Parathyroid adenoma (tissue), 2 donors: ENCODE measurements around the gene DBNDD1.

Experiments used
- H2AFZ ChIP-seq: fragments of 300-600 bp; sonication (generic); one replicate; pipeline ENCODE4 v1.7.0; 2017; ENCODE audit warnings: antibody characterized with exemption, mild to moderate bottlenecking
- H3K27ac ChIP-seq: fragments of 300-600 bp; sonication (generic); one replicate; pipeline ENCODE4 v1.7.0; 2017
- H3K27me3 ChIP-seq: fragments of 300-600 bp; sonication (generic); one replicate; pipeline ENCODE4 v1.7.0; 2017; ENCODE audit warnings: low read length; ENCODE audit not compliant: control insufficient read depth, insufficient read depth
- H3K36me3 ChIP-seq: fragments of 300-600 bp; sonication (generic); one replicate; pipeline ENCODE4 v1.7.0; 2017; ENCODE audit warnings: low read length; ENCODE audit not compliant: control insufficient read depth, insufficient read depth
- H3K4me1 ChIP-seq: fragments of 300-600 bp; sonication (generic); one replicate; pipeline ENCODE4 v1.7.0; 2017; ENCODE audit warnings: control low read depth
- H3K4me2 ChIP-seq: fragments of 300-600 bp; sonication (generic); one replicate; pipeline ENCODE4 v1.7.0; 2017; ENCODE audit warnings: low read length
- H3K4me3 ChIP-seq: fragments of 300-600 bp; sonication (generic); one replicate; pipeline ENCODE4 v1.7.0; 2017; ENCODE audit warnings: low read depth, low read length
- H3K79me2 ChIP-seq: fragments of 300-600 bp; sonication (generic); one replicate; pipeline ENCODE4 v1.7.0; 2017; ENCODE audit warnings: control low read depth
- H3K9ac ChIP-seq: fragments of 300-600 bp; sonication (generic); one replicate; pipeline ENCODE4 v1.7.0; 2017; ENCODE audit warnings: mild to moderate bottlenecking
- H3K9me3 ChIP-seq: fragments of 300-600 bp; sonication (generic); one replicate; pipeline ENCODE4 v1.7.0; 2017; ENCODE audit warnings: low read length; ENCODE audit not compliant: control insufficient read depth
- CTCF ChIP-seq: fragments of 300-600 bp; sonication (generic); IDR thresholded peaks from one replicate; pipeline ENCODE4 v1.7.0; 2017; ENCODE audit warnings: antibody characterized with exemption, mild to moderate bottlenecking
- donor health status: primary hyperparathyroidism.

DBNDD1 gene

GRCh38 chr16:90005956-90006663 is 13.1 kb downstream of the DBNDD1 start:
- no peak overlapping the region for H3K4me3 ChIP-seq
- H3K9me3 ChIP-seq, result no peaks in the 10 kb centered on the region
- peaks cover 2% of the 10 kb centered on the region for H3K79me2 ChIP-seq
- H3K9ac ChIP-seq, result no peak overlapping the region
- no peaks in the 10 kb centered on the region for H3K4me1 ChIP-seq
- no peak for TF ChIP-seq CTCF
- no peak overlapping the region for H2AFZ ChIP-seq
- no peaks in the 10 kb centered on the region for H3K36me3 ChIP-seq
- H3K27ac ChIP-seq, result no peak overlapping the region
- H3K27me3 ChIP-seq, result no peaks in the 10 kb centered on the region
- H3K4me2 ChIP-seq, result no peak overlapping the region

- no peaks in the 10 kb centered on the region for H3K27me3 ChIP-seq
- no peak overlapping the region for H3K4me2 ChIP-seq
- H3K9me3 ChIP-seq, result no peaks in the 10 kb centered on the region
- peaks cover 2% of the 10 kb centered on the region for H3K79me2 ChIP-seq
- no peak for TF ChIP-seq CTCF
- no peak overlapping the region for H3K27ac ChIP-seq
- H2AFZ ChIP-seq, result no peak overlapping the region
- H3K36me3 ChIP-seq, result no peaks in the 10 kb centered on the region
- no peak overlapping the region for H3K4me3 ChIP-seq
- H3K4me1 ChIP-seq, result no peaks in the 10 kb centered on the region
- no peak overlapping the region for H3K9ac ChIP-seq
Measured at GRCh38 chr16:90004577-90004976, 14.7 kb downstream of the DBNDD1 start.

- H3K4me1 ChIP-seq, result no peaks in the 10 kb centered on the region
- H3K36me3 ChIP-seq, result no peaks in the 10 kb centered on the region
- no peaks in the 10 kb centered on the region for H3K9me3 ChIP-seq
- H3K27me3 ChIP-seq, result no peaks in the 10 kb centered on the region
- no peak overlapping the region for H3K27ac ChIP-seq
- H3K4me2 ChIP-seq, result no peak overlapping the region
- H2AFZ ChIP-seq, result no peak overlapping the region
- H3K4me3 ChIP-seq, result no peak overlapping the region
- no peak for TF ChIP-seq CTCF
- peaks cover 2% of the 10 kb centered on the region for H3K79me2 ChIP-seq
- no peak overlapping the region for H3K9ac ChIP-seq
Measured at GRCh38 chr16:90002759-90003158, 16.5 kb downstream of the DBNDD1 start.

- no peak for TF ChIP-seq CTCF
Measured at GRCh38 chr16:90001761-90002503, 17.3 kb downstream of the DBNDD1 start.

More at GRCh38 chr16:90001761-90002503, 17.3 kb downstream of the DBNDD1 start:
- Histone ChIP-seq H3K79me2 (peaks cover 2% of the 10 kb centered on the region), H2AFZ (no peak overlapping the region), H3K4me3 (no peak overlapping the region), H3K9ac (no peak overlapping the region), H3K27me3 (no peaks in the 10 kb centered on the region), H3K36me3 (no peaks in the 10 kb centered on the region), H3K4me1 (no peaks in the 10 kb centered on the region), H3K27ac (no peak overlapping the region), H3K4me2 (no peak overlapping the region), H3K9me3 (no peaks in the 10 kb centered on the region)
